K562 (cell line): ENCODE data around the gene NEDD4L. TPM values are rescaled to one million over a fixed set of nuclear protein-coding genes. Genes with fewer than 3 reads are reported as not detected.

ENCODE experiments used
- ATAC-seq: fragments of 200-7000 bp; cut with Tn5 transposase; 3 replicates; pipeline ENCODE4 v1.9.1; 2020; ENCODE audit warnings: moderate library complexity
- BruUV-seq: library from RNA; stranded (reverse); fragments of 400-500 nt; replicated peaks from 2 replicates; lab custom pipeline; 2021; lab: Mats Ljungman, UMichigan
- CTCF ChIA-PET: fragments of 300-600 bp; formaldehyde crosslinking; extraction: SDS; loops from one replicate; lab custom pipeline; 2021; ENCODE audit warnings: low intra/inter-chr PET ratio; lab: Yijun Ruan, JAX
- POLR2A ChIA-PET: fragments of 300-600, 350-650 bp; sonication (Branson Sonifier 250); formaldehyde crosslinking; extraction: SDS; loops from one replicate; lab custom pipeline; 2021; ENCODE audit warnings: antibody characterized with exemption, inconsistent platforms; lab: Yijun Ruan, JAX
- DNase-seq, 4 experiments: peaks; one replicate each; pipeline versions ENCODE4 v3.0.0 to v3.0.0-alpha.2; 2011 to 2018; ENCODE audit warnings: low spot score in 3 of 4, mixed read lengths in 3 of 4; ENCODE audit errors: extremely low read depth in 1 of 4
- FAIRE-seq: peaks from 2 replicates; lab custom pipeline; 2011; peaks lifted over from hg19 to GRCh38; lab: Jason Lieb, UNC
- H2AFZ ChIP-seq: 2 replicates; pipeline ENCODE4 v1.6.0; 2011; ENCODE audit warnings: low read depth, low read length, control low read depth, inconsistent platforms
- H3K27ac ChIP-seq: fragments of 200-600 bp; 3 replicates; pipeline ENCODE4 v1.8.0; 2011; ENCODE audit warnings: low read depth, mild to moderate bottlenecking, control low read depth, inconsistent platforms, low read length, moderate library complexity, mixed read lengths; ENCODE audit errors: extremely low read depth
- H3K27me3 ChIP-seq, 2 experiments: fragments of 300-600 bp in 1 of 2; 2 replicates in 1 of 2; 3 replicates in 1 of 2; pipeline versions ENCODE4 v1.6.0 to v1.8.0; 2011; ENCODE audit warnings: inconsistent platforms in 2 of 2, low read length in 2 of 2, mild to moderate bottlenecking in 1 of 2, mixed read lengths in 1 of 2, moderate library complexity in 1 of 2; ENCODE audit not compliant: control insufficient read depth in 2 of 2, insufficient read depth in 2 of 2
- H3K36me3 ChIP-seq: fragments of 300-600 bp; 3 replicates; pipeline ENCODE4 v1.8.0; 2011; ENCODE audit warnings: mild to moderate bottlenecking, low read length, inconsistent platforms; ENCODE audit not compliant: control insufficient read depth, insufficient read depth
- H3K4me1 ChIP-seq, 2 experiments: fragments of 200-600 bp in 1 of 2; replicated peaks in 1 of 2; 2 replicates in 1 of 2; 3 replicates in 1 of 2; pipeline versions ENCODE4 v1.5.1 to v1.8.0; 2011; ENCODE audit warnings: inconsistent platforms in 2 of 2, low read length in 2 of 2, mild to moderate bottlenecking in 1 of 2, mixed read lengths in 1 of 2, moderate library complexity in 1 of 2; ENCODE audit not compliant: control insufficient read depth in 2 of 2, insufficient read depth in 2 of 2
- H3K4me2 ChIP-seq: 2 replicates; pipeline ENCODE4 v1.6.1; 2011; ENCODE audit warnings: low read length, control low read depth, inconsistent platforms, mixed read lengths; ENCODE audit not compliant: insufficient read depth
- H3K4me3 ChIP-seq: fragments of 200-600 bp; sonication (generic), shearing (Covaris generic); 2 replicates; pipeline ENCODE4 v1.5.1; 2016; ENCODE audit warnings: control low read depth, inconsistent platforms
- H3K79me2 ChIP-seq: fragments of 200-600 bp; 3 replicates; pipeline ENCODE4 v1.8.0; 2011; ENCODE audit warnings: low read length, inconsistent platforms; ENCODE audit not compliant: control insufficient read depth, insufficient read depth
- H3K9ac ChIP-seq, 2 experiments: 2 replicates each; pipeline versions ENCODE4 v1.6.0 to v1.6.1; 2011; ENCODE audit warnings: low read depth in 2 of 2, low read length in 2 of 2, control low read depth in 1 of 2, inconsistent platforms in 1 of 2, mild to moderate bottlenecking in 1 of 2, mixed read lengths in 1 of 2; ENCODE audit not compliant: insufficient read depth in 1 of 2
- H3K9me1 ChIP-seq: one replicate; pipeline ENCODE4 v1.6.0; 2011; ENCODE audit warnings: inconsistent platforms, mild to moderate bottlenecking, low read length, moderate library complexity; ENCODE audit not compliant: control insufficient read depth, insufficient read depth
- H3K9me3 ChIP-seq: replicated peaks from 2 replicates; pipeline ENCODE4 v1.5.1; 2011; ENCODE audit warnings: low read depth, low read length, inconsistent platforms; ENCODE audit not compliant: control insufficient read depth, insufficient read depth
- H4K20me1 ChIP-seq: replicated peaks from 2 replicates; pipeline ENCODE4 v1.6.1; 2011; ENCODE audit warnings: low read length, inconsistent platforms, mixed read lengths; ENCODE audit not compliant: control insufficient read depth, insufficient read depth
- CHCHD3 ChIP-seq: fragments of 250-450 bp; sonication (Bioruptor Pico); IDR thresholded peaks from 2 replicates; pipeline ENCODE4 v2.1.2; 2022; ENCODE audit warnings: mild to moderate bottlenecking
- IFI16 ChIP-seq: fragments of 250-450 bp; sonication (Bioruptor Pico); IDR thresholded peaks from 2 replicates; pipeline ENCODE4 v2.1.2; 2022; ENCODE audit warnings: mild to moderate bottlenecking, inconsistent platforms
- RBM15 ChIP-seq: fragments of 200-400 bp; formaldehyde crosslinking; IDR thresholded peaks from 2 replicates; pipeline ENCODE4 v1.6.1; 2018; ENCODE audit warnings: mild to moderate bottlenecking, low read length, moderate library complexity; ENCODE audit not compliant: insufficient read depth
- SIN3A ChIP-seq, 2 experiments: fragments of 150-350 bp in 1 of 2; IDR thresholded peaks; 2 replicates each; pipeline ENCODE4 v1.6.1; 2011 to 2016; ENCODE audit warnings: borderline replicate concordance in 2 of 2, low read depth in 2 of 2, low read length in 2 of 2, mild to moderate bottlenecking in 2 of 2, moderate library complexity in 2 of 2; ENCODE audit not compliant: control insufficient read depth in 1 of 2
- ZNF12 ChIP-seq: sonication (generic); formaldehyde crosslinking; IDR thresholded peaks from 2 replicates; pipeline ENCODE4 v1.4.0; 2020; ENCODE audit warnings: mild to moderate bottlenecking, missing genetic modification reagents
- WGBS: fragments of 100-300 bp; shearing (Covaris generic); methylation state at CpG from one replicate; pipeline ENCODE4 v1.1.6; 2016; ENCODE audit warnings: low coverage, mixed read lengths; ENCODE audit not compliant: insufficient coverage; ENCODE audit errors: missing lambda C conversion rate; 5-methylcytosine and 5-hydroxymethylcytosine counted together
- in situ Hi-C: fragments of 300-500 bp; cut with MboI; formaldehyde crosslinking; loops from 4 replicates; pipeline ENCODE4 v1.15.0; 2018; ENCODE audit warnings: inconsistent platforms, mixed read lengths
- intact Hi-C: fragments of 100-400 bp; cut with micrococcal nuclease; formaldehyde crosslinking; loops from 2 replicates; pipeline ENCODE4 v1.14.2; 2022
- polyA plus RNA-seq, 8 experiments: library from polyadenylated mRNA; depleted of rRNA in 4 of 8; stranded (reverse) in 5 of 8; unstranded in 3 of 8; fragments of >200 nt; fragmentation: Nextera tagmentation in 2 of 8; fragmentation: Illumina TruSeq in 1 of 8; extraction: Ambion mirVana in 2 of 8; extraction: Trizol in 1 of 8; gene quantifications; 2 replicates each; pipeline versions ENCODE4 v1.2.1 to v1.2.3, GENCODE V29; 2011 to 2014; ENCODE audit warnings: inconsistent platforms in 1 of 8, missing spikeins in 1 of 8
- total RNA-seq, 7 experiments: library from RNA; depleted of rRNA in 6 of 7; stranded (reverse); fragments of >200 nt in 6 of 7; fragmentation: Illumina TruSeq in 2 of 7; extraction: Trizol in 2 of 7; gene quantifications; 2 replicates each; pipeline versions ENCODE4 v1.2.1 to v1.2.3, GENCODE V29; 2011 to 2021; ENCODE audit warnings: low replicate concordance in 1 of 7
- TF ChIP-seq, protein P1 (sequence below): sonication (generic); formaldehyde crosslinking; IDR thresholded peaks from 2 replicates; pipeline ENCODE4 v1.9.0; 2022; ENCODE audit warnings: mild to moderate bottlenecking, missing genetic modification reagents
- TF ChIP-seq, protein P2 (sequence below): fragments of 450-650 bp; formaldehyde crosslinking; IDR thresholded peaks from 2 replicates; pipeline ENCODE4 v1.4.0; 2022; ENCODE audit warnings: mild to moderate bottlenecking, moderate library complexity
- TF ChIP-seq, protein P3 (sequence below), 3 experiments: IDR thresholded peaks in 2 of 3; conservative IDR thresholded peaks in 1 of 3; 2 replicates each; pipeline ENCODE4 v1.5.1; 2011 to 2012; ENCODE audit warnings: low read length in 3 of 3, mild to moderate bottlenecking in 3 of 3, control low read depth in 2 of 3, improper control_type of control experiment in 1 of 3, inconsistent platforms in 1 of 3, low read depth in 1 of 3, mixed read lengths in 1 of 3, moderate library complexity in 1 of 3; ENCODE audit not compliant: insufficient read depth in 2 of 3

NEDD4L gene
- total and polyA plus RNA-seq, 9 of the 15 experiments (the other 6 are each of a cell fraction or from before 2014, with no cell fraction given), result 8.1 to 33.4 (median 19.9) TPM

- TF ChIP-seq, protein P1, sequence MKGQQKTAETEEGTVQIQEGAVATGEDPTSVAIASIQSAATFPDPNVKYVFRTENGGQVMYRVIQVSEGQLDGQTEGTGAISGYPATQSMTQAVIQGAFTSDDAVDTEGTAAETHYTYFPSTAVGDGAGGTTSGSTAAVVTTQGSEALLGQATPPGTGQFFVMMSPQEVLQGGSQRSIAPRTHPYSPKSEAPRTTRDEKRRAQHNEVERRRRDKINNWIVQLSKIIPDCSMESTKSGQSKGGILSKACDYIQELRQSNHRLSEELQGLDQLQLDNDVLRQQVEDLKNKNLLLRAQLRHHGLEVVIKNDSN (CRISPR knock-in tag), result no peak
- TF ChIP-seq IFI16, result no peak
These were observed 130.3 kb downstream of the NEDD4L start (continued) for GRCh38 chr18:58174285-58174684.

DNA sequence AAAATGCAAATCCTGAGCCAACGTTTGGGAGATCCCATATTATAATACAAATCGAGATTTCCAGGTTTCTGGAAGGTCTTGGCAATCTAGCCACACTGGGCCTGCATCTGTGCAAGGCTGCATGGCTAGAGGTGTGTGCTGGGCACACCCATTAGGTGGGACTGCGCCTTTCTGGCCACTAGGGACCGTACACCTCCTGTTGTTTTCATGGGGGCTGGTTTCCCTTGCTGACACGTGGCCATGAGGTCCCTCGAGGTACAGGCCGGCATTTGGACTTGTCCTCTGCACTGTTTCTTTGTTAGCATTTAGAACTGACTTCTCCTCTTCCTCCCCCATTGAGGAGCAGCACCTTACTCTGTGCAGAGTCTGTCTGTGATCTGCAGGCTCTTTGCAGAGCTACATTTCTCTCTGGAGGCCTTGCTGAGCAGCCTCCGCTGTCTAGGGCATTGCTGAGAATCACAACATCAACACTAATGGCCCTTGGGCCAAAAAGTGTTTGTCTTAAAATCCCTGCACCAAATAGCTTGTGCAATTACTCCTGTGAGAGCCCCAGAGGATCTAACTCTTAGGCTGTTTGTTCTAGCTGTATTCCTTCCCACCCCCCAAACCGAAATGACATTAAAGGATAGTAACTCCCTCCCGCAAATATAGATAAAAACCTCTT, 131.2 kb downstream of the NEDD4L start:
- in situ Hi-C loops (loop anchor here (25.0 kb wide), 1 partner anchor 312 kb away; no protein-coding TSS in a partner anchor), intact Hi-C loops (no loop called here)
- ATAC-seq, result peak; percentile 80
- H3K9ac ChIP-seq, result no peak overlapping the region
- H2AFZ ChIP-seq, result no peak overlapping the region
- H3K4me2 ChIP-seq, result no peak overlapping the region
- ChIA-PET POLR2A (no interaction called here), CTCF (no interaction called here)
- no peaks in the 10 kb centered on the region for H3K27me3 ChIP-seq
- H3K9me1 ChIP-seq, result peaks cover 2% of the 10 kb centered on the region
- no peaks in the 10 kb centered on the region for H3K79me2 ChIP-seq
- H3K36me3 ChIP-seq, result no peaks in the 10 kb centered on the region
- H3K9me3 ChIP-seq, result no peaks in the 10 kb centered on the region
- FAIRE-seq, result no peak
- no peak overlapping the region for H3K4me3 ChIP-seq
- peak in 3 of 4 experiments; percentile 27 to 34 (median 32) for DNase-seq
- 37% methylated on average over 10 of the region's 10 CpGs for WGBS
- no TSS peak for BruUV-seq
- peaks cover 0 to 4% of the 10 kb centered on the region in 2 experiments; a peak in 2 of 5 replicates for H3K4me1 ChIP-seq
- H4K20me1 ChIP-seq, result no peaks in the 10 kb centered on the region
- H3K27ac ChIP-seq, result no peak overlapping the region
- no peak for TF ChIP-seq ZNF12 (CRISPR knock-in tag)
- TF ChIP-seq, protein P2, sequence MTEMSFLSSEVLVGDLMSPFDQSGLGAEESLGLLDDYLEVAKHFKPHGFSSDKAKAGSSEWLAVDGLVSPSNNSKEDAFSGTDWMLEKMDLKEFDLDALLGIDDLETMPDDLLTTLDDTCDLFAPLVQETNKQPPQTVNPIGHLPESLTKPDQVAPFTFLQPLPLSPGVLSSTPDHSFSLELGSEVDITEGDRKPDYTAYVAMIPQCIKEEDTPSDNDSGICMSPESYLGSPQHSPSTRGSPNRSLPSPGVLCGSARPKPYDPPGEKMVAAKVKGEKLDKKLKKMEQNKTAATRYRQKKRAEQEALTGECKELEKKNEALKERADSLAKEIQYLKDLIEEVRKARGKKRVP, result no peak
- TF ChIP-seq SIN3A (IDR thresholded peaks at IDR 0.05; ENCODE audit: borderline replicate concordance in 2 of 2, control insufficient read depth in 1 of 2, low read depth in 2 of 2, low read length in 2 of 2), result no peak
- no peak for TF ChIP-seq RBM15
- TF ChIP-seq CHCHD3 (CRISPR knock-in tag), result no peak
- TF ChIP-seq, protein P3, sequence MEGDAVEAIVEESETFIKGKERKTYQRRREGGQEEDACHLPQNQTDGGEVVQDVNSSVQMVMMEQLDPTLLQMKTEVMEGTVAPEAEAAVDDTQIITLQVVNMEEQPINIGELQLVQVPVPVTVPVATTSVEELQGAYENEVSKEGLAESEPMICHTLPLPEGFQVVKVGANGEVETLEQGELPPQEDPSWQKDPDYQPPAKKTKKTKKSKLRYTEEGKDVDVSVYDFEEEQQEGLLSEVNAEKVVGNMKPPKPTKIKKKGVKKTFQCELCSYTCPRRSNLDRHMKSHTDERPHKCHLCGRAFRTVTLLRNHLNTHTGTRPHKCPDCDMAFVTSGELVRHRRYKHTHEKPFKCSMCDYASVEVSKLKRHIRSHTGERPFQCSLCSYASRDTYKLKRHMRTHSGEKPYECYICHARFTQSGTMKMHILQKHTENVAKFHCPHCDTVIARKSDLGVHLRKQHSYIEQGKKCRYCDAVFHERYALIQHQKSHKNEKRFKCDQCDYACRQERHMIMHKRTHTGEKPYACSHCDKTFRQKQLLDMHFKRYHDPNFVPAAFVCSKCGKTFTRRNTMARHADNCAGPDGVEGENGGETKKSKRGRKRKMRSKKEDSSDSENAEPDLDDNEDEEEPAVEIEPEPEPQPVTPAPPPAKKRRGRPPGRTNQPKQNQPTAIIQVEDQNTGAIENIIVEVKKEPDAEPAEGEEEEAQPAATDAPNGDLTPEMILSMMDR (IDR thresholded peaks at IDR 0.05 in 2 of 3, conservative IDR thresholded peaks at IDR 0.05 in 1 of 3; ENCODE audit: insufficient read depth in 2 of 3, low read depth in 1 of 3, low read length in 3 of 3), result 0 out of 6 replicates have a peak, but pooled peaks of 1 of the 3 experiments have one; percentile 3
